H1 (cell line): ENCODE data around the gene AP2B1. TPM values are rescaled to one million over a fixed set of nuclear protein-coding genes. Genes with fewer than 3 reads are reported as not detected.

Experiments
- POU5F1 ChIP-seq: IDR thresholded peaks from 2 replicates; pipeline ENCODE4 v1.6.1; 2011; ENCODE audit warnings: low read depth, mild to moderate bottlenecking, low read length, moderate library complexity
- SAP30 ChIP-seq: fragments of 300-600 bp; sonication (generic); IDR thresholded peaks from 2 replicates; pipeline ENCODE4 v1.7.1; 2012; ENCODE audit warnings: low read length, moderate library complexity, mild to moderate bottlenecking, inconsistent platforms; ENCODE audit not compliant: insufficient read depth, insufficient replicate concordance
- polyA plus RNA-seq, 7 experiments: library from polyadenylated mRNA; depleted of rRNA in 3 of 7; stranded (reverse) in 5 of 7; unstranded in 2 of 7; fragments of >200 nt in 5 of 7; fragments of 200-250 nt in 2 of 7; gene quantifications; 1 replicate in 5 of 7; 2 replicates in 1 of 7; 4 replicates in 1 of 7; pipeline versions ENCODE4 v1.2.1 to v1.2.3, GENCODE V29; 2011 to 2013; ENCODE audit warnings: missing spikeins in 2 of 7, mixed read lengths in 2 of 7
- total RNA-seq: library from RNA; stranded (reverse); fragmentation: NEBNext Ultra II Directional; extraction: Animal tissue kit (Norgen Biotek cat#: 25700); gene quantifications from 2 replicates; pipeline ENCODE4 v1.2.1, GENCODE V29; 2021
- TF ChIP-seq, protein P1 (sequence below): IDR thresholded peaks from 2 replicates; pipeline ENCODE4 v1.6.1; 2011; ENCODE audit warnings: low read depth, mild to moderate bottlenecking, low read length; ENCODE audit not compliant: insufficient read depth

AP2B1 gene
- total and polyA plus RNA-seq, 2 of the 8 experiments (the other 6 are each of a cell fraction or from before 2014, with no cell fraction given), result 95.5 to 199 TPM

DNA sequence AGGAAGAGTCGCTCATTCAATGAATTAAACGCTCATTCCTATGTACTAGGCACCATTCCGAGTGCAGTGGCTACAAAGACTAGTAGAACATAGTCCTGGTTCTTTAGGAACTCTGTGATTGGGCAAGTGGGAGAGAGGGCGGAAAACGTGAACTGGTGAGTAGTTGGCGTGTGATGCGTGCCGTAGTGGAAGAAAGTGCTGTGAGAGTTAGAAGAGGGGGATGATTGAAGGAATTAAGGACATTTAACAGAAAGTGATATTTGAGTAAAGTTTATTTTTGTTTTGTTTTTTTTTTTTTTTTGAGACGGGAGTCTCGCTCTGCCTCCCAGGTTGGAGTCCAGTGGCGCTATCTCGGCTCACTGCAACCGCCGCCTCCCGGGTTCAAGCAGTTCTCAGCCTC, 18.6 kb upstream of the AP2B1 start (continued):
- TF ChIP-seq POU5F1, result no peak
- TF ChIP-seq, protein P1, sequence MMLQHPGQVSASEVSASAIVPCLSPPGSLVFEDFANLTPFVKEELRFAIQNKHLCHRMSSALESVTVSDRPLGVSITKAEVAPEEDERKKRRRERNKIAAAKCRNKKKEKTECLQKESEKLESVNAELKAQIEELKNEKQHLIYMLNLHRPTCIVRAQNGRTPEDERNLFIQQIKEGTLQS, result no peak
- TF ChIP-seq SAP30, result no peak
- TF ChIP-seq, all 59 proteins: peak for 0
